ENCODE results near the gene ZDHHC7. TPM values are rescaled to one million over a fixed set of nuclear protein-coding genes. Genes with fewer than 3 reads are reported as not detected.
A peak's percentile ranks its signal among the peaks of the same experiment; 100 is the strongest.

ZDHHC7 gene
- total RNA-seq, 1 donor from 2014 or later, result 41.4 TPM

DNA sequence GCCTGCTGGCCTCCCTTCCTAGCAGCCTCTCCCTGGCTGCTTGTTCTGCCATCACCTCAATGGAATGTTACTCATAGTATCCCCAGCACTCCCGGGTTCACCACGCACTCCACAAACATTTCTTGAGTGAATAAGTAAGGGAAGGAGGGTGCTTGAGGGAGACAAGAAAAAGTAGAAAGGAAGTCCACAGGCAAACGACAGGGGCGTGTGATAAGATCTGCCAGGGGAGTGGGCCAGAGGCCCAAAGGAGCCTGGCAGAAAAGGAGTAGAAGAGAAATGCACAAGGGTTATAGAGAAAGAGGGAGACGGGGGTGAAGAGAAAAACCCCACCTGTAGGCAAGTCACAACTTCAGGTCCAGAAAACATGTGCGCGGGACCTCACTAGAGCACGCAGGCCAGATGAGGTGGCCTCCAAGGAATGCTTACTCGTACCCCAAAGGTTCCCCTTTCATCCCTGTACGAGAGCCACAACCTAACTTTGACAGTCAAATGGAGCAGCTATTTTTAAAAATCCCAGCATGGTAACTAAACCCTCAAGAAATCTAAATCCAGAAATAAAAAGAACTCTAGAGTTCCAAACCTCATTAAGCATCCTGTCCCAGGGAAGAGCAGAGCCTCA is 6.6 kb downstream of the ZDHHC7 start:
- DNase-seq (ENCODE audit: missing footprints) (no peak), ATAC-seq (peak; percentile 49)
- intact Hi-C loops (cut with DNase I), result no loop called here

DNA sequence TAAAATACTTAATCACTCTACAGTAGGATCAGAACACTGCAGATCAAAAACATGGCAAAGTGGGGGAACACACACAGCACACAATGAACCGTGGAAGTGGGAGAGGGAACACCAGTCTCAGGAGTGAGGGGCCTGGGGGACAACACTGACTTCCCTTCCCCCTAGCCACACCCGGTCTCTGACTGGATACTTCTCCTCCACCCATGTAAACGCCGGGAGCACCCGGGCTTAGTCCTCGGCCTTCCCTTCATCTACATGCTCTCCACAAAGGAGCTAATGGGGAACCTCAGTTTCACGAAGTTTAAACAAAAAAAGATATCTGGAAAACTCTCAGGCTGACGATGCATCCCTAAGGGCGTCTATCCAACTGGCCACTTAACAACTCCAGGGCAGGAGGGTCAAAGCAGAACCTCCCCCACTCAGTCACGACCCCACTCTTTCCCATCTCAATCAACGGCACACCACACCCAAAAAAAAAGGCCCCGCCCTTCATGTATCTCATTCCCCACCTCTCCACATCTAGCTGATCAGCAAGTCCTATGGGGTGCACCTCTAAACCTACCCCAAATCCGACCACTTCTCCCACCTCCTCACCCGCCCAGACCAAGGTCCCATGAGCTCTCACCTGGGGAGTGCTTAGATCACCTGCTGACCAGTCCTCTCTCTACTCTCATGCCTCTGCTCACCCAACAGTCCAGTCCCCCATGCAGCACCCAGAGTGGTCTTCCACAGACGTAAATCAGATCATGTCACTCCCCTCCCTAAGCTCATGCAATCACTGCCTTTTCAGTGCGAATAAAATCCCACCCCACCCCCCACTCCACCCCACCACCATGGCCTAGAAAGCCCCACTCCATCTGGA is 7.4 kb downstream of the ZDHHC7 start:
- peak; percentile 37 for ATAC-seq
- no peak for DNase-seq (ENCODE audit: missing footprints)
- intact Hi-C loops (cut with DNase I), result no loop called here

DNA sequence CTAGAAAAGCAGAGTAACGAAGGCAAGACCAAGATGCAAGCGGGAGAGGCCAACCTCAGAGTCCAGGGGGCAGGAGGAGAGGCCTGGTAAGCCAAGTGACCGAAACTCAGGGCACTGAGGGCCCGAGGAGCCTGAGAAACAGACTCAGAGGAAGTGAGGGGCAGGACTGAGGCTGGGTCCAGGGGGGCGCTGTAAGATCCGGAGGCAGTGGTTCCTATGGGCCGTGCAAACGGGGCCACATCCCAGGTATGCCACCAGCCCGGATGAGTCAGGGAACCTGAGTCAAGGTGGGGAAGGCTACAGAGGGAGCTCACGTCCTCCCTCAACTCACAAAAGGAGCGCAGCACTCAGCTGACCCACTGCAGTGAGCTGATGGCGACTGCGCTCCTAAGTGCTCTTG is 8.3 kb downstream of the ZDHHC7 start:
- intact Hi-C loops (cut with DNase I), result no loop called here
- ATAC-seq (peak; percentile 9), DNase-seq (ENCODE audit: missing footprints) (no peak)

DNA sequence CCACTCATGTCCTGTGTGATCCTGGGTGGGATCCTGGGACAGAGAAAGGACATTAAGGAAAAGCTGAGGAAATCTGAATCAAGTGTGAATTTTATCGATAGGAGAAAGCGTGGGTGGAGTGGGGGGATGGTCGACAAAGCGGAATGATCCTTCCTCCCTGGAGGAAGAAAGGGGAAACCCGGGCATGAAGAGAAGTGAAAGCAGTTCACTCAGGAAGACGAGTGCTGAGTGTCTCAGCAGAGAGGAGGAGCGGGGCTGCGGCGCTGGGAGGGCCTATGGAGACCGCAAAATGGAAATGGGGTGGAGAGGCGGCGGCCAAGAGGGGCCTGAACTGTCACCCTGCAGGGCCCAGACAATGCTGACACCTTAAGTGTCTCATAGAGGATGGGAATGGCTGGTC is 8.7 kb downstream of the ZDHHC7 start:
- ATAC-seq (peak; percentile 57), DNase-seq (ENCODE audit: missing footprints) (peak; percentile 85)
- intact Hi-C loops (cut with DNase I), result no loop called here

DNA sequence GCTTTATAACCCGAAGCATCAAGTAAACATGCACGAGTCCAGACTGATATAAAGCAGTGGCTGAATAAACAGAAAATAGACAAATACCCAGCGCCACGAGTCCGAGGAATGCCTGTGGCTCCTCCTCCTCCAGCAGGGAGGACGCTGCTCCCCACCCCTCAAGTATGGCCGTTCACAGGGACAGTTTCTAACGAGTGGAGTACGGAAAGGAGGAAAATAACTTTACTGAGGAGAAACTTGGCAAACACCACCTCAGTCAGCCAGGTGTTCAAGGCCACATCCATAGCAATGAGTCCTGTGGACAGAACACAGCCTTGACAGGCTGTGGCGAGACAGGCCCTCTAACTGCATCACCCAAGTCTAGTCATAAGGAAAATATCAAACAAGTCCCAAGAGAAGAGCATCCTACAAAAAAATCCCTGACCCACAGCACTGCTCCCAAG is 9.2 kb downstream of the ZDHHC7 start:
- no peak for DNase-seq (ENCODE audit: missing footprints)
- no peak for ATAC-seq
- intact Hi-C loops (cut with DNase I), result no loop called here

DNA sequence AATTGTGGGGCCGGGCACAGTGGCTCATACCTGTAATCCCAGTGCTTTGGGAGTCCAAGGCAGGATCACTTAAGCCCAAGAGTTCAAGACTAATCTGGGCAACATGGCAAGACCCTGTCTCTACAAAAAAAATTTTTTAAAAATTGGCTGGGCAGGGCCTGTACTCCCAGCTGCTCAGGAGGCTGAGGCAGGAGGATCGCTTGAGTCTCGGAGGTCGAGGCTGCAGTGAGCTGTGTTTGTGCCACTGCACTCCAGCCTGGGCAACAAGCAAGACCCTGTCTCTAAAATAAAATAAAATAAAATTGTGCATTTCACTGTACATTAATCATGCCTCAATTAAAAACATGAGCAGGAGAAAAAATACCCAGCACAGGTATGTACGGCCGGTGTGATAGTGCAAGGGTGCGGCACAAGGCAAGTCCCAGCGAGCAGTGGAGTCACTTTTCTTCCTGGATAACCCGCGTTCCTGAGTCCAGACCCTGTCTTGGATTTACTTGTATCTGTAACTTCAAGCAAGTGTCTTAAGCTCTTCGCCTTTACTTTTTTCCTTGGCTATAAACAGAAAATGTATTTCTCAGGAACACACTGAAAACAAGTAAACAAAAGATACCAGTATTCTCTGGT is 11.4 kb downstream of the ZDHHC7 start:
- ATAC-seq (no peak), DNase-seq (ENCODE audit: missing footprints) (no peak)
- intact Hi-C loops (cut with DNase I), result no loop called here

DNA sequence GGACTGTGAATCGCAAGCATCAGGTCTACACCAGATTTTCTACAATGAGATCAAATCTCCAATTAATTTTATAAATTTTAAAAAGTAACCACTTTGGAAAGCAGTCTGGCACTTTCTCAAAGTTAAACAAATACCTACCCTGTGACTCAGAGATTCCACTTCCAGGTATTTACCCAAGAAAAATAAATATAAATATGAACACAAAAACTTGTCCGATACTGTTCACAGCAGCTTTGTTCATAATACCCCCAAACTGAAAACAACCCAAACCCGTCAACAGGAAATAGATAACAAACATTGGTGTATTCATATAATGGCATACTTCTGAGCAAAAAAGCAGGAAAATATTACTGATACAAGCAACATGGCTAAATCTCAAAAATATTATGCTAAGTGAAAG is 12.1 kb downstream of the ZDHHC7 start:
- no peak for DNase-seq (ENCODE audit: missing footprints)
- ATAC-seq, result no peak
- intact Hi-C loops (cut with DNase I), result no loop called here

DNA sequence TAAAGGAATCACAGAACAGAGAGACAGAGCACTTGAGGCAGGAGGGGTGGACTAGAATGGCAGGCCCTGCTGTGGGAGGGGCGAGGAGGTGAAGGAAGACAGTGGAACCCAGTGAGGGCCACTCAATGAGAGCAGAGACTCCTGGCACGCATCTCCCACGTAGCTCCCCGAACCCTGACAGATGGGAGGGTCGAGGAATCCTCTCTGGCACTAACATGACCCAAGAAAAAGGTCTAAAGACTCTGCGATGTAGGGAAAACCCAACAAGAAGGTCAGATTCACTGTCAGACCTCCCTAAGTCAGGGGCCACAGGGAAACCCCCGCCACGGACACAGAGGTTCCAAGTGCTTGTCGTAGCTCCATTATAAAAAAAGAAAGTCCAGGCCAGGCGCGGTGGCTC is 15.0 kb downstream of the ZDHHC7 start:
- no peak for ATAC-seq
- no peak for DNase-seq (ENCODE audit: missing footprints)
- intact Hi-C loops (cut with DNase I), result no loop called here

DNA sequence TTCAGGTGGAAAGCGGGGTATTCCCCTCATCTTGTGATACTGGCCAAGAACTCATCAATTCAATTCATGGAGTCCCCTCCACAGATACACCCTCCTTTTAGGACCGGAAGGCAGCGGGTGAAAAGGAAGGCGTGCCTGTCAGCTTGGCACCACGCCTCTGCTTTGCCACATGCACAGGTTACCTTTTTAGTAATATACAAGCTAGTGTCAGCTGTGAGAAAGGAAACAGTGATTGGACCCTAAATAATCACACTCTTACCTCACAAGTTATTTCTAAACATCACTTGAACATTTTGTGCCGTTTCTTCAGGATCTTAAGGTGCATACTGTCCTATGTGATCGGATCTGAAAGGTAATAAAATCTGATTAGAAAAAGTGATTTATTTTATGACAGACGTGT is 15.7 kb downstream of the ZDHHC7 start:
- ATAC-seq, result no peak
- intact Hi-C loops (cut with DNase I), result no loop called here
- no peak for DNase-seq (ENCODE audit: missing footprints)

DNA sequence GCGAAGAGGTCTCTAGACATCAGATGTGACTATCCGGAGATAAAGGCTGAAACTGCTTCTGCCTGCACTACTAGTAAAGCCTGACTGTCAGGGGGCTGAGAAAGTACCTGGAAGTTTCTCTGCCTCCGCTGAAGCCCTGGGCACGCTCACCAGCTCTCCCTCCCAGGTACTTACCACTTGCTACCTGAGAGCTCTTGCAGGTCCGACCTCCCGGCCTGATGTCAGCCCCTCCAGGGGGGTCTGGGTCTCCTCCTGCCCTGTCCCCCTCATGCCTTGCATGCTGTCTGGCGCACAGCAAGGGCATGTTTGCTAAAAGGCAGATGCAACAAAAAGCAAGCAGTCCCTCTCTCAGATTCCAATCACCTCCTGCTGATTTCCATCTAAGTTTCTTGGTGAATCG is 17.4 kb downstream of the ZDHHC7 start:
- no peak for ATAC-seq
- peak; percentile 20 for DNase-seq (ENCODE audit: missing footprints)
- intact Hi-C loops (cut with DNase I), result no loop called here

DNA sequence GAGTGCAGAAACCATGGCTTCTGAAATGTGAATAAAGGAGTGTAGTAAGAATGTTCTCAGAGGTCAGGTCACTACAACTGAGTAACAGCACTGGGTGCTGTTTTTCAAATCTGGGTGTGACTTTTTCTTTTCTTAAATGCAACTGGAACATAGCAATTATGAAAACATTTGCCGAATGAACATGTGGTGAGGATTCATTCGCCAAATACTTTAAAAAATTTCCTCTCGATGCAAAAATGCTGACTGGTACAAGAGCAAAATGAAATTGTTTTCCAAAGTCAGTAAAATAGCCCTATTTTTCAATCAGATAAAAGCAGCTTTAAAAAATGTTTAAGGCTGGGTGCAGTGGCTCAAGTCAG is 18.6 kb downstream of the ZDHHC7 start:
- ATAC-seq (no peak), DNase-seq (ENCODE audit: missing footprints) (no peak)
- intact Hi-C loops (cut with DNase I), result no loop called here

DNA sequence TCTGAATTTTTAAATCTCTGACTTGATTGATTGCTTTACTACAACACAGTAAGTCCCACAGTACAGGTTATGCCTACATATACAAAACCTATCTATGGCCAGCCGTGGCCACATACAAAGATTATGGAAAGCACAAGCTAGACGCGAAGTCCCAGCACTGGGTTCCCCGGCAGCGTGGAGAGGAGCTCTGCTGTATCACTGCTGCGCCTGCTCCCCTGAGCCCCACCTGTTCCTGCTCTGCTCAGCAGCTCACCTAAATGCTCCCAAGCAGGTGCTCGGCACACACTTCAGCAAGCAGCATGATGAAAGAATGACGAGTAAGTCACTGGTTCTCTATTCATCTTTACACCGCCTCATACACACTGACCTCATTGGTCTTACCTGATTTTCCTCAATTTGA is 20.6 kb downstream of the ZDHHC7 start:
- intact Hi-C loops (cut with DNase I), result no loop called here
- DNase-seq (ENCODE audit: missing footprints), result no peak
- no peak for ATAC-seq

DNA sequence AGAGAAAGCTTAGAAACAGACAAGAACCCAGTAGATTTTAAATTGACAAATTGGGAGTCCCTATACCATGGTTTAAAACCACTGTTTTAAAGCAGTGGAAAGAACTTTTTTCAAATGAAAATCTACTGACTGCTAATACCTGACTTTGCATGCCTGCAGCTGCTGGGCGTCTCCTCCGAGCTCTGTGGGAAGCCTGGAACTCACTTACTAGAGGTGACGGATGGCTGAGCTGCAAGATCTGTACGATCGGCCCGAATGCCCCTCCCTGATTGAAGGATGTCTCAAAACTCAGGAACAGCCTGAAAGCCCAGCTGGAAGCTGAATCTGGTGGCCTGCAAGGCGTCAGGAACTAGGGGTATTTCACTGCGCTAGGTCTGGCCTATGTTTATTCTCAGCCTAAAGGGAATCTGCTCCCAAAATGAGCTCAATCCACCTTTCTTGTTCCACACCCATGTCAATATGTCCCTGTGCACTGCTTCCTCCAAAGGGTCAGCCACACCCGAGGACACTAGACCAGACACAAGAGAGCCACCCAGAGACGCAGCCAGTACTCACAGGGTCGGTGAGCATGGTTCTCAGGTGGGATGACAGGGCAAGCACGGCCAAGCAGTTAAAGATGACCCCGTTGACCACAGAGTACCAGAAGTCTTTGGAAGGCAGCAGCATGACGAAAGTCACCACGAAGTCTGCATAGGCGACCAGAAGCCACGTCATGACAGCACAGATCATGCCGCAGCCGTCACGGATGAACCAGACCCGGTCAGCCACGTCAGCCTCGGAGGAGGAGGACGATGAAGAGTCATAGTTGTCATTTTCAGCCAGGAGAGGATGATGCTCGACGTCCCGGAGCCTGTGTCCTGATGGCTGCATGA is 21.4 kb downstream of the ZDHHC7 start:
- DNase-seq (ENCODE audit: missing footprints), result no peak
- no peak for ATAC-seq
- intact Hi-C loops (cut with DNase I), result loop anchor here (10.0 kb wide), 1 partner anchor 95 kb away; no protein-coding TSS in a partner anchor

DNA sequence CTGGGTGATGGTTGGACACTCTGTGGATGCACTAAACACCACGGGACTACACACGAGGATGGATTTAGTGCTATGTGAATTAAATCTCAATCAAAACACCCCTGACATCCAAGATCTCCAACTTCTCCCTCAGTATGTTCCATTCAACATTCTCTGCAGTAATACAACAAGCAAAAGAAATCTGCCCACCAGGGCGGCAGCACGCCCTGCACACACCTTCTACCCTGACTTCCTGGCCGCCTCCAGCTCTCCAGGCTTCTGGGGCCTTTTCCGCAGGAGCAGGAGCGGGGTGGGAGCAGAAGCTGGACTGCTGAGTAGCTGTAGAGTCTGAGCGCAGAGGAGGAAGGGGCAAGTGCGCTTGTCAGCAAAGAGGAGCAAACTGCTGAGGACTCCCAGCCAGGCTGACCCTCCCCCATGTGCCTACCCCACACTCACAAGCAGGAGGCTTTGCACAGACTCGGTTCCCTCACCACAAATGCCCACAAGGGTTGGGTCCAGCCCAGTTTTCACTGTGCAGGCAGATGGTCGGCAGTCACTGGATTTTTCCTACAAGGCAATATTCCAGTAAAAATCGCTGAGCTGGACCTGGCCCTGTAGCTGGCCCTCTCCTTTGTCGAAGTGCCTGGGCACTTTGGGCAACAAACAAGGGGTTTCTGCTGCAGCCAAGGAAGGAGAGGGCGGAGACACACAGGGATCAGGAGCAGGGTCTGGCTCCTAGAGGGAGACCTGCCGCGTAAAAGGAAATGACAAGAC is 22.8 kb downstream of the ZDHHC7 start:
- DNase-seq (ENCODE audit: missing footprints), result peak; percentile 5
- intact Hi-C loops (cut with DNase I), result loop anchor here (10.0 kb wide), 1 partner anchor 96 kb away; no protein-coding TSS in a partner anchor
- ATAC-seq, result no peak

DNA sequence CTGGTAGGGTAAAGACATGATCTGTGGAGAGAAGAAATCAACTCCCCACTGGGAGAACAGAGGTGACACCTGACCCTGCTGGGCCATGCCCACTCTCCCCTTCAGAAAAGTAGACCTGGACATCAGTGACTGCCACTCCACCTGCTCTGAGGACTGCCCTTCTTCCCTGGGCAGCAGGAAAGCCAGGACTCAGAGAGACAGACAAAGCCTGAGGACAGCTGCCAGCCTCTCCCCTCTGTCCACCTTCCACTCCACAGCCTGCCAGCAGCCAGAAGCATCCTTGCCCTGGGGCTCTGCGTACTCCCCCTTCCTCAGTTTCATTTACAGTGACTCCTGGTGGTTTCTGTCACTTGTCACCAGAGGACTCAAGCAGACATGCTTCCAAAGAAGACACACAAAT is 24.5 kb downstream of the ZDHHC7 start:
- DNase-seq (ENCODE audit: missing footprints) (no peak), ATAC-seq (no peak)
- intact Hi-C loops (cut with DNase I), result loop anchor here (10.0 kb wide), 1 partner anchor 98 kb away; no protein-coding TSS in a partner anchor

DNA sequence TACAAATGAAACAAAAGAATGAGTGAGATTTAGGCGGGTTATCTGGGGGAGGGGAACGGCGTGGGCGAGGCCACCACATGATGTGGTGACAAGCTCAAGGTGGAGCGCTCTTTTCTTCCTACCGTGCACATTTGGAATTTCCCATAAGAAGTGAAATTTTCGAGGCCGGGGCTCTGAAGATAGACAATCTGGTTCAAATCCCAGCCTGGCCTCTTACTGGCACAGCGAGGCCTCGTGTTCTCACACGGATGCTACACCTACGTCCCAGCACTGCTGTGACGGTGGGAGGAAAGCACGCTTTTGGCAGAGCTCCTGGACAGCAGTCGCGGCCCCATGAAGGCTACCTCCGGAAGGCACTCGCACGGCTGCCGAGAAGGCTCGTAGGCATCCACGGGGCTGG is 25.2 kb downstream of the ZDHHC7 start:
- ATAC-seq (no peak), DNase-seq (ENCODE audit: missing footprints) (no peak)
- intact Hi-C loops (cut with DNase I), result loop anchor here (10.0 kb wide), 1 partner anchor 99 kb away; no protein-coding TSS in a partner anchor

DNA sequence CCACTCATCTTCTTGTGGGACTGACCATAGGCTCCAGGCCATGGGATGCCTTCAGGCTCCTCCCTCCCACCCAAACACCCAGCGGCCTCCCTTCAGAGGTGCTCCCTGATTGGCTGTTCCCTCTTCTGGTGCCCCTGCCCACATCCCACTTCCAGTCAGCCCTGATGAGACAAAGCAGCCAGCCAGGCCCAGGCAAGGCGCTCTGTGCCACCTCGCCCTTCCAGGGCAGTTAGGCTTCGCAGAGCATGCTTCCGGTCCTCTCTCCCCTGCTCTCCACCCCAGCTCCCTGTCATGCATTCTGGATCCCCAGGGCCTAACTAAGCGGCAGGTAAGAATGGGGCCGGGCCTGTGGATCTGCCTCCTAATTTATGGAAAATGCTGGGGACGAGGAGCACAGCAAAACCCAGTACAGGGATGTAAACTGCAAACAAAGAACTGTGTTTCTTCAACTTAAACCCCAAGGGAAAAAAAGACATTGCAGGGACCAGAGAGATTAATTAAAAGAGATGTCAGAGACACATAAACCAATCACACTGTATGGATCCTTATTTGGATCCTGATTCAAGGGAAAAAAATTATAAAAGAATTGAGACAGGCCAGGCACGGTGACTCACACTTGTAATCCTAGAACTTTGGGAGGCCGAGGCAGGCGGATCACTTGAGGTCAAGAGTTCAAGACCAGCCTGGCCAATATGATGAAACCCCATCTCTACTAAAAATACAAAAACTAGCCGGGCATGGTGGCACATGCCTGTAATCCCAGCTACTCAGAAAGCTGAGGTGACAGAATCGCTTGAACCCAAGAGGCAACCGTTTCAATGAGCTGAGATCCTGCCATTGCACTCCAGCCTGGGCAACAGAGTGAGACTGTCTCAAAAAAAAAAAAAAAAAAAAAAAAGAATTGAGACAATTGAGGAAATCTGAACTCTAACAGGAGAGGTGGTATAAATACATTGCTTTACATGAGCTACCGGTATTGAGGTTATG is 26.0 kb downstream of the ZDHHC7 start:
- DNase-seq (ENCODE audit: missing footprints), result no peak
- intact Hi-C loops (cut with DNase I), result loop anchor here (10.0 kb wide), 1 partner anchor 99 kb away; no protein-coding TSS in a partner anchor
- ATAC-seq, result no peak
